Glomerular visceral epithelial cell (primary cell): Measurements from ENCODE around the gene GTF2H3.

ENCODE experiments used
- DNase-seq: peaks from one replicate; pipeline ENCODE4 v3.0.0-alpha.2; 2016; ENCODE audit errors: extremely low spot score

GTF2H3 gene

GRCh38 chr12:123707466-123707865, 73.8 kb downstream of the GTF2H3 start:
- no peak for DNase-seq
